ENCODE measurements around the gene HOXA2.

- TF ChIP-seq GATA3 (IDR thresholded peaks at IDR 0.05; ENCODE audit: low read depth, low read length), result no peak
- TF ChIP-seq GATA2 (IDR thresholded peaks at IDR 0.05; ENCODE audit: low read depth, low read length), result no peak
These were observed 12.4 kb upstream of the HOXA2 start for GRCh38 chr7:27114881-27115220.
